NT2/D1 (cell line): ENCODE results near the gene FDCSP.

Experiments used
- DNase-seq: peaks from one replicate; pipeline ENCODE4 v3.0.0-alpha.2; 2011; ENCODE audit warnings: low read depth, low spot score
- H3K27me3 ChIP-seq: 2 replicates; pipeline ENCODE4 v1.6.0; 2011; ENCODE audit warnings: mild to moderate bottlenecking; ENCODE audit not compliant: insufficient read length, insufficient read depth
- H3K36me3 ChIP-seq: 2 replicates; pipeline ENCODE4 v1.6.1; 2011; ENCODE audit warnings: mild to moderate bottlenecking, low read length, mixed read lengths; ENCODE audit not compliant: insufficient read depth, insufficient read length
- H3K4me1 ChIP-seq: 2 replicates; pipeline ENCODE4 v1.5.1; 2011; ENCODE audit not compliant: insufficient read depth, insufficient read length
- H3K4me3 ChIP-seq: 2 replicates; pipeline ENCODE4 v1.5.1; 2011; ENCODE audit warnings: low read depth; ENCODE audit not compliant: insufficient read length
- H3K9ac ChIP-seq: 2 replicates; pipeline ENCODE4 v1.6.0; 2011; ENCODE audit warnings: low read depth; ENCODE audit not compliant: insufficient read length
- H3K9me3 ChIP-seq: 2 replicates; pipeline ENCODE4 v1.5.1; 2011; ENCODE audit warnings: mild to moderate bottlenecking, low read length; ENCODE audit not compliant: insufficient read depth
- SUZ12 ChIP-seq: IDR thresholded peaks from 2 replicates; pipeline ENCODE4 v1.6.1; 2011; ENCODE audit not compliant: insufficient read length, insufficient read depth; ENCODE audit errors: extremely low read depth
- YY1 ChIP-seq: IDR thresholded peaks from 2 replicates; pipeline ENCODE4 v1.6.1; 2011; ENCODE audit not compliant: insufficient read length, insufficient read depth
- ZNF274 ChIP-seq: IDR thresholded peaks from 2 replicates; pipeline ENCODE4 v1.6.1; 2011; ENCODE audit warnings: mild to moderate bottlenecking, low read depth, low read length

Gene FDCSP

GRCh38 chr4:70225824-70226223 lies at the start of gene FDCSP:
TSS of gene FDCSP (plus strand) at chr4:70226124. CDS start at chr4:70231195, 5,071 bp downstream.
- Histone ChIP-seq H3K9me3 (no peaks in the 10 kb centered on the region), H3K36me3 (no peaks in the 10 kb centered on the region), H3K9ac (no peak within 1 kb of the TSS), H3K4me1 (no peaks in the 10 kb centered on the region), H3K27me3 (no peaks in the 10 kb centered on the region), H3K4me3 (no peak within 1 kb of the TSS)
- DNase-seq, result no peak
- TF ChIP-seq ZNF274, result no peak
- TF ChIP-seq YY1, result no peak
- TF ChIP-seq SUZ12, result no peak

GRCh38 chr4:70177090-70177489 lies 48.8 kb upstream of the FDCSP start:
- no peak overlapping the region for H3K9ac ChIP-seq
- TF ChIP-seq ZNF274, result no peak
- no peak for TF ChIP-seq YY1
- TF ChIP-seq SUZ12, result no peak
- no peaks in the 10 kb centered on the region for H3K27me3 ChIP-seq
- no peaks in the 10 kb centered on the region for H3K9me3 ChIP-seq
- no peak overlapping the region for H3K4me3 ChIP-seq
- DNase-seq, result no peak
- H3K4me1 ChIP-seq, result no peaks in the 10 kb centered on the region
- no peaks in the 10 kb centered on the region for H3K36me3 ChIP-seq

GRCh38 chr4:70178075-70178660 lies 47.8 kb upstream of the FDCSP start:
- no peaks in the 10 kb centered on the region for H3K9me3 ChIP-seq
- DNase-seq, result no peak
- TF ChIP-seq SUZ12 (no peak), YY1 (no peak), ZNF274 (no peak)

GRCh38 chr4:70179811-70180210 lies 46.1 kb upstream of the FDCSP start:
- no peaks in the 10 kb centered on the region for H3K4me1 ChIP-seq
- H3K36me3 ChIP-seq, result no peaks in the 10 kb centered on the region
- no peaks in the 10 kb centered on the region for H3K27me3 ChIP-seq
- DNase-seq, result no peak
- no peak for TF ChIP-seq ZNF274
- H3K9ac ChIP-seq, result no peak overlapping the region
- H3K9me3 ChIP-seq, result no peaks in the 10 kb centered on the region
- no peak overlapping the region for H3K4me3 ChIP-seq

More at GRCh38 chr4:70178075-70178660, 47.8 kb upstream of the FDCSP start:
- H3K27me3 ChIP-seq, result no peaks in the 10 kb centered on the region
- no peaks in the 10 kb centered on the region for H3K36me3 ChIP-seq
- no peak overlapping the region for H3K9ac ChIP-seq
- no peaks in the 10 kb centered on the region for H3K4me1 ChIP-seq
- H3K4me3 ChIP-seq, result no peak overlapping the region

GRCh38 chr4:70181864-70182263 lies 44.1 kb upstream of the FDCSP start:
- no peaks in the 10 kb centered on the region for H3K4me1 ChIP-seq
- no peaks in the 10 kb centered on the region for H3K9me3 ChIP-seq
- H3K36me3 ChIP-seq, result no peaks in the 10 kb centered on the region
- no peak for TF ChIP-seq ZNF274
- TF ChIP-seq SUZ12, result no peak
- no peak for TF ChIP-seq YY1
- H3K9ac ChIP-seq, result no peak overlapping the region
- H3K4me3 ChIP-seq, result no peak overlapping the region
- no peak for DNase-seq
- no peaks in the 10 kb centered on the region for H3K27me3 ChIP-seq

GRCh38 chr4:70182517-70183167 lies 43.3 kb upstream of the FDCSP start:
- no peaks in the 10 kb centered on the region for H3K9me3 ChIP-seq
- H3K9ac ChIP-seq, result no peak overlapping the region
- DNase-seq, result no peak
- no peak for TF ChIP-seq ZNF274
- no peak for TF ChIP-seq SUZ12
- no peak for TF ChIP-seq YY1
- H3K4me3 ChIP-seq, result no peak overlapping the region
- no peaks in the 10 kb centered on the region for H3K36me3 ChIP-seq
- no peaks in the 10 kb centered on the region for H3K4me1 ChIP-seq
- H3K27me3 ChIP-seq, result no peaks in the 10 kb centered on the region

GRCh38 chr4:70183168-70183939 lies 42.6 kb upstream of the FDCSP start:
- TF ChIP-seq SUZ12, result no peak
- TF ChIP-seq ZNF274, result no peak
- TF ChIP-seq YY1, result no peak
- H3K9me3 ChIP-seq, result no peaks in the 10 kb centered on the region

GRCh38 chr4:70183940-70184246 lies 42.0 kb upstream of the FDCSP start:
- no peak for TF ChIP-seq ZNF274
- no peak for TF ChIP-seq YY1
- no peak for TF ChIP-seq SUZ12
- Histone ChIP-seq H3K9me3 (no peaks in the 10 kb centered on the region), H3K9ac (no peak overlapping the region), H3K4me3 (no peak overlapping the region), H3K36me3 (no peaks in the 10 kb centered on the region), H3K27me3 (no peaks in the 10 kb centered on the region), H3K4me1 (no peaks in the 10 kb centered on the region)
- DNase-seq, result no peak

More at GRCh38 chr4:70183168-70183939, 42.6 kb upstream of the FDCSP start:
- no peaks in the 10 kb centered on the region for H3K36me3 ChIP-seq
- H3K4me3 ChIP-seq, result no peak overlapping the region
- H3K27me3 ChIP-seq, result no peaks in the 10 kb centered on the region
- H3K9ac ChIP-seq, result no peak overlapping the region
- no peaks in the 10 kb centered on the region for H3K4me1 ChIP-seq
- peak; percentile 42 for DNase-seq
